Ascending aorta (tissue), 2 donors: ENCODE measurements around the gene SPSB1. TPM values are rescaled to one million over a fixed set of nuclear protein-coding genes. Genes with fewer than 3 reads are reported as not detected.
"Not testable (repeated sequence)": the region's sequence is repeated elsewhere in the genome, so short reads cannot be mapped to it uniquely, and the experiment has no call there.

Source experiments
- DNase-seq, 2 donors: peaks; one replicate each; pipeline ENCODE4 v3.0.0-alpha.2; 2019; ENCODE audit warnings: low spot score in 2 of 2
- H3K27ac ChIP-seq, 2 donors: fragments of 200-600 bp; sonication (generic); one replicate each; pipeline ENCODE4 v1.5.1; 2016 to 2017; ENCODE audit warnings: mild to moderate bottlenecking in 1 of 2
- H3K27me3 ChIP-seq: fragments of 200-600 bp; sonication (generic); one replicate; pipeline ENCODE4 v1.5.1; 2017
- H3K36me3 ChIP-seq, 2 donors: fragments of 200-600 bp; sonication (generic); one replicate each; pipeline ENCODE4 v1.5.1; 2016
- H3K4me1 ChIP-seq, 2 donors: fragments of 200-600 bp; sonication (generic); one replicate each; pipeline ENCODE4 v1.5.1; 2016 to 2017; ENCODE audit warnings: mild to moderate bottlenecking in 1 of 2
- H3K4me3 ChIP-seq, 2 donors: fragments of 200-600 bp; sonication (generic); one replicate each; pipeline ENCODE4 v1.5.1; 2016 to 2017; ENCODE audit warnings: mild to moderate bottlenecking in 1 of 2
- H3K9me3 ChIP-seq, 2 donors: fragments of 200-600 bp; sonication (generic); one replicate each; pipeline ENCODE4 v1.5.1; 2016
- intact Hi-C: fragments of 100-400 bp; cut with DNase I; formaldehyde crosslinking; loops from one replicate; pipeline ENCODE4 v1.15.1; 2023
- total RNA-seq: library from RNA; depleted of rRNA; stranded (reverse); fragments of >200 nt; gene quantifications from one replicate; pipeline ENCODE4 v1.1.0, GENCODE V29; 2016
- TF ChIP-seq, protein P1 (sequence below), 3 experiments: fragments of 200-600 bp in 2 of 3; fragments of 450-650 bp in 1 of 3; sonication (generic) in 2 of 3; IDR thresholded peaks; one replicate each; pipeline ENCODE4 v1.5.1; 2016 to 2019; ENCODE audit warnings: antibody characterized with exemption in 3 of 3, mild to moderate bottlenecking in 1 of 3, moderate library complexity in 1 of 3

SPSB1 gene
- total RNA-seq, 1 donor from 2014 or later, result 64.9 TPM

DNA sequence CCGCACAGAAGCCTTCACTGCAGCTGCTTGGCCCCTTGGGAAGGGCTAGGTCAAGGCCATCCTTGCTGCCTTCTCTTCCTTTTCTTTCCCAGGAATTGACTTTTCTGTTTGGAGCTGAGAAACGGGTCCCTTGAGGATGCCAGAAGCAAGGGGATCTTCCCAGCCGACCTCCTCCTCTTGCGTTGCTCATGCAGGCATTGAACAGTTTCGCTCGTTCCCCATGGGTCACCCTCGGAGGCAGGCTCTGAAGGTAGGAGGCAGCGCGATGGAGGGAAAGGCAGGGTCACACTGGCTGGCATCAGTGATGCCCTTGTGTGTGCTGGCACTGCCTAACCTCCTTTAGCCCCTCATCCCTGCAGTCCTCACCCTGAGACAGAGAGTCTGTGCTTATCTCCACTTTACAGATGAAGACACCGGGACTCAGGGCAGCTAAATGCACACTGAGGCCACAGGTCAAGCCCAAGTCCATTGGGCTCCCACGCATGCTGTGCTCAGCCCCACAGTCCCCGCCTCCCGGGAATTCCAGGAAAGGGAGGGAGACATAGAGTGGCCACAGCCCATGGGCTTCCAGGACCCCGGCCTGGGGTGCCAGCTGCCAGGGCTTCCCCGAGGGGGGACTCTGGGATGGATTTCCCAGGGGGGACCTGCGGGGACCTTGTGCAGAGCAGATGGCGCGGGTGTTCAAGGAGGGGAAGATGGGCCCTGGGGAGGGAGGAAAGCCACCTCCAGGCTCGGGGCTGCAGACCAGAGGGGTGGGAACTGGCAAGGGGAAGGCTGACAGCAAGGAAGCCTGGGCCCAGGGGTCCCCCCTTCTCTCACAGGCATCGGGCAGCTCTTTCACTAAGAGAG is 90.2 kb downstream of the SPSB1 start:
- DNase-seq, result no peak
- intact Hi-C loops, result no loop called here
- H3K27me3 ChIP-seq, result no peaks in the 10 kb centered on the region
- TF ChIP-seq, protein P1, sequence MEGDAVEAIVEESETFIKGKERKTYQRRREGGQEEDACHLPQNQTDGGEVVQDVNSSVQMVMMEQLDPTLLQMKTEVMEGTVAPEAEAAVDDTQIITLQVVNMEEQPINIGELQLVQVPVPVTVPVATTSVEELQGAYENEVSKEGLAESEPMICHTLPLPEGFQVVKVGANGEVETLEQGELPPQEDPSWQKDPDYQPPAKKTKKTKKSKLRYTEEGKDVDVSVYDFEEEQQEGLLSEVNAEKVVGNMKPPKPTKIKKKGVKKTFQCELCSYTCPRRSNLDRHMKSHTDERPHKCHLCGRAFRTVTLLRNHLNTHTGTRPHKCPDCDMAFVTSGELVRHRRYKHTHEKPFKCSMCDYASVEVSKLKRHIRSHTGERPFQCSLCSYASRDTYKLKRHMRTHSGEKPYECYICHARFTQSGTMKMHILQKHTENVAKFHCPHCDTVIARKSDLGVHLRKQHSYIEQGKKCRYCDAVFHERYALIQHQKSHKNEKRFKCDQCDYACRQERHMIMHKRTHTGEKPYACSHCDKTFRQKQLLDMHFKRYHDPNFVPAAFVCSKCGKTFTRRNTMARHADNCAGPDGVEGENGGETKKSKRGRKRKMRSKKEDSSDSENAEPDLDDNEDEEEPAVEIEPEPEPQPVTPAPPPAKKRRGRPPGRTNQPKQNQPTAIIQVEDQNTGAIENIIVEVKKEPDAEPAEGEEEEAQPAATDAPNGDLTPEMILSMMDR (IDR thresholded peaks at IDR 0.05), result no peak
- H3K4me1 ChIP-seq, result peaks cover 26 to 41% of the 10 kb centered on the region in 2 donors
- no peaks in the 10 kb centered on the region for H3K36me3 ChIP-seq
- H3K4me3 ChIP-seq, result no peak overlapping the region
- peak overlapping the region; percentile 88 to 92 for H3K27ac ChIP-seq
- H3K9me3 ChIP-seq, result no peaks in the 10 kb centered on the region

DNA sequence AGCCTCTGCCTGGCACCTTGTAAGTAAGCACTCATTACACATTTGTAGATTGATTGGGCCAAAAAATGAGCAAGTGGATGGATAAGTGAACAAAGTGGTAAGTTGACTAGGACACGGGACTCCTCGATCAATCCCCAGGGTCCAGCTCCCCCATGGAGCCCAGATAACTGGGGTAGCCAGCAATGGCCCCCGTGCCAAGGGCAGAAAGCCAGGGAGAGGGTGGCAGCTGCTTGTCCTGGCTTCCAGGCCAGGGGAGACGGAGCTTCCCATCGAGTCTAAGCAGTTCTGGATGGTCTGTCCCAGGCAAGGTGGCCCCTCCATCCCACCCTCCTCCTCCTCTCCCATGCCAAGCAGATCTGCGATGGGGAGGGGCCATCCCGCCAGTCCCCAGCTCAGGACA is 91.4 kb downstream of the SPSB1 start:
- H3K36me3 ChIP-seq, result no peaks in the 10 kb centered on the region
- peak overlapping the region; percentile 88 to 92 for H3K27ac ChIP-seq

DNA sequence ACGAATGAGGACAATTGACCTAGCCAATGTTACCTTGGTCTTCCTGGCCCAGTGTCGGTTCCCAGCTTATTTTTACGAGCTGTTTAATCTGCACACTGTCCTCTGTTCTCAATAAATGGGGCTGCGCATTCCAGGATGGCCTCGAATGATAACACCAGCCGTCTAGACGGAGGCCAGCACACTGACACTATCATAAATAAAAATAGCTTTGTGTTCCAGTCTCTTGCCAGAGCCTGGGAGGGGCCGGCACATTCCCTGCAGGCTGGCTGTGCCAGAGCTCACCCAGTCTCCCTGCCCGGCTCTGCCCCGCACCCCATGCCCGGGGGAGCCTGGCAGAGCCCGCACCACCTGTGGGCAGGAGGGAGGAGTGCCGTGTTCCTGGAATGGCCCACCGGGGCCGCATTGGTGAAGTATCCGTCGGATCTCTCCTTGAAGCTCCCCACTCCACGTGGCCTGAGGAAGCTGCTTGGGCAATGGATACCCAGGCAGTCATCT is 92.1 kb downstream of the SPSB1 start:
- no peaks in the 10 kb centered on the region for H3K27me3 ChIP-seq
- peak overlapping the region; percentile 88 to 92 for H3K27ac ChIP-seq
- H3K4me1 ChIP-seq, result peaks cover 18 to 38% of the 10 kb centered on the region in 2 donors
- intact Hi-C loops, result no loop called here
- no peaks in the 10 kb centered on the region for H3K36me3 ChIP-seq
- H3K9me3 ChIP-seq, result no peaks in the 10 kb centered on the region
- peak in 1 of 2 donors; percentile 79 for DNase-seq
- no peak overlapping the region for H3K4me3 ChIP-seq
- TF ChIP-seq, protein P1 (IDR thresholded peaks at IDR 0.05), result peak in 1 of 3 experiments; percentile 9

More for the DNA sequence above, 91.4 kb downstream of the SPSB1 start:
- H3K27me3 ChIP-seq, result no peaks in the 10 kb centered on the region
- TF ChIP-seq, protein P1 (IDR thresholded peaks at IDR 0.05), result no peak
- H3K4me1 ChIP-seq, result peaks cover 18 to 39% of the 10 kb centered on the region in 2 donors
- no peak for DNase-seq
- intact Hi-C loops, result no loop called here
- H3K9me3 ChIP-seq, result no peaks in the 10 kb centered on the region
- no peak overlapping the region for H3K4me3 ChIP-seq

DNA sequence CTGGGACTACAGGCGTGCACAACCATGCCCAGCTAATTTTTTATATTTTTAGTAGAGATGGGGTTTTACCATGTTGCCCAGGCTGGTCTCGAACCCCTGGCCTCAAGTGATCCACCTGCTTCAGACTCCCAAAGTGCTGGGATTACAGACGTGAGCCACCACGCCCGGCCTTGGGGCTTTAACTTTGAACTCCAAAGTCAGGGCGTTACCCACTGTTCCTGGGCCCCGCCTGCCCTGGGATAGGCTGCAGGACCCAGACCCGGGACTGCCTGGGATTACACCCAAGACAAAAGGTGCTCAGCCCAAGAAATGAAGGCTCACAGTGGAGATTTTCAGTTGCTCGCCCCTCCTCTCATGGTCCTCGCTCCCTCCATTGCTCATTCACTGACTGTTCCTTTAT is 92.7 kb downstream of the SPSB1 start:
- peak overlapping the region; percentile 88 to 92 for H3K27ac ChIP-seq
- H3K4me3 ChIP-seq, H3K27me3 ChIP-seq, H3K9me3 ChIP-seq, intact Hi-C loops, H3K36me3 ChIP-seq, DNase-seq: not testable (repeated sequence)
- H3K4me1 ChIP-seq, result peaks cover 18 to 38% of the 10 kb centered on the region in 2 donors

DNA sequence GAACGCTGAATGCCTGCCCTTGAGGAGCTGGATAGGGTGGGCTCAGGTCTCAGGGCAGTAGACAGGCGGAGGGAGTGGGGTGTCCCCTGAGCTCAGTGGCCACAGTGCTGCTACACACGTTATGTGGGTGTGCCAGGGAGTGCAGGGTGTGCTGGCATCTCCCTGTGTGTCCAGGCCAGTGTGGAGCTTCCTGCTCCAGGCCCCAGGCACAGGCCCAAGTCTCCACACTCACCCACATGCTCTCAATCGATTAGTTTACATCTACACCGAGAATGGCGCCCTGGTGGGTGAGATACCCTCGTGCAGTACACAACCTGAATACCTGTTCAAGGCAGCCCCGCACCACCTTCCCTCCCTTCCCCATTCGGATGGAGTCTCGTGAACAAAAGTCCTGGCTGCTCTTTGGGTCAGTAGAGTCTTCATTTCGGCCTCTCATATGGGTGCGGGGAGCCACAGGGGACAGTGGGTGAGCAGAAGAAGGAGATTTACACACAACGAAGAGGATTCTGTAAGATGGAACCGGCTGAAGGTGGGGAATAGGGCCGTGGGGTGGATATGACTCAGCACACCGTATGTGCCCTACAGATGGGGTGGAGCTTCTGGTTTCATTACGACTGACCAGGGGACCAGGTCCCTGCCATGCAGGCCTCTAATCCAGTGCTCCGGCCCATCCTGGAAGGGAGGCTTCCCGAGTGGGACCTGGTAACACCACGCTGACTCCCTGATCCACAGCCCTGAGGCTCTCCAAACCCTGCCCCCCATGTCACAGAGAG is 93.3 kb downstream of the SPSB1 start:
- peaks cover 18 to 38% of the 10 kb centered on the region in 2 donors for H3K4me1 ChIP-seq
- peak overlapping the region; percentile 88 to 92 for H3K27ac ChIP-seq
- no peak for DNase-seq

More for the DNA sequence above, 93.3 kb downstream of the SPSB1 start:
- TF ChIP-seq, protein P1 (IDR thresholded peaks at IDR 0.05), result no peak
- H3K9me3 ChIP-seq, result no peaks in the 10 kb centered on the region
- H3K27me3 ChIP-seq, result no peaks in the 10 kb centered on the region
- H3K36me3 ChIP-seq, result no peaks in the 10 kb centered on the region
- intact Hi-C loops, result no loop called here
- no peak overlapping the region for H3K4me3 ChIP-seq
